Gastrocnemius medialis (tissue), 4 donors: ENCODE results near the gene CCT6A. TPM values are rescaled to one million over a fixed set of nuclear protein-coding genes. Genes with fewer than 3 reads are reported as not detected.
"Not testable (repeated sequence)": the region's sequence is repeated elsewhere in the genome, so short reads cannot be mapped to it uniquely, and the experiment has no call there.

Experiments
- ATAC-seq, 2 donors: fragments of 150-250 bp; one replicate each; pipeline ENCODE4 v1.9.1; 2016
- DNase-seq, 2 donors: peaks; one replicate each; pipeline ENCODE4 v3.0.0-alpha.2; 2019
- H3K27ac ChIP-seq, 4 donors: fragments of 200-600 bp; sonication (generic); 1 replicate in 1 of 4; 2 replicates in 3 of 4; pipeline ENCODE4 v1.5.1; 2016 to 2018; ENCODE audit warnings: mild to moderate bottlenecking in 2 of 4, moderate library complexity in 1 of 4
- H3K27me3 ChIP-seq, 3 donors: fragments of 200-600 bp; sonication (generic) in 2 of 3; 1 replicate in 1 of 3; 2 replicates in 2 of 3; pipeline versions ENCODE4 v1.5.1 to v1.6.0; 2016 to 2019; ENCODE audit warnings: mild to moderate bottlenecking in 1 of 3, moderate library complexity in 1 of 3
- H3K36me3 ChIP-seq, 2 donors: fragments of 200-600 bp; sonication (generic) in 1 of 2; one replicate each; pipeline ENCODE4 v1.5.1; 2017 to 2018
- H3K4me1 ChIP-seq, 2 donors: fragments of 200-600 bp; sonication (generic) in 1 of 2; one replicate each; pipeline ENCODE4 v1.5.1; 2016 to 2017; ENCODE audit warnings: mild to moderate bottlenecking in 2 of 2
- H3K4me3 ChIP-seq, 4 donors: fragments of 200-600 bp; sonication (generic) in 3 of 4; 1 replicate in 1 of 4; 2 replicates in 3 of 4; pipeline ENCODE4 v1.5.1; 2016 to 2019; ENCODE audit warnings: mild to moderate bottlenecking in 2 of 4
- H3K9me3 ChIP-seq, 3 donors: fragments of 200-600 bp; sonication (generic) in 2 of 3; 1 replicate in 1 of 3; 2 replicates in 2 of 3; pipeline ENCODE4 v1.5.1; 2016 to 2019
- CTCF ChIP-seq, 5 experiments: fragments of 450-650 bp in 3 of 5; fragments of 200-600 bp in 2 of 5; sonication (generic) in 2 of 5; IDR thresholded peaks in 4 of 5; conservative IDR thresholded peaks in 1 of 5; 1 replicate in 4 of 5; 2 replicates in 1 of 5; pipeline ENCODE4 v1.5.1; 2016 to 2019; ENCODE audit warnings: antibody characterized with exemption in 5 of 5, mild to moderate bottlenecking in 3 of 5, moderate library complexity in 3 of 5
- POLR2A ChIP-seq, 2 donors: fragments of 450-650 bp; IDR thresholded peaks; one replicate each; pipeline ENCODE4 v1.6.1; 2017; ENCODE audit warnings: antibody characterized with exemption in 2 of 2, mild to moderate bottlenecking in 2 of 2, moderate library complexity in 2 of 2
- in situ Hi-C, 4 donors: fragments of 200-750 bp; cut with MboI; loops; one replicate each; pipeline versions ENCODE4 v1.15.0 to v1.8.0; 2017; ENCODE audit warnings: low sequenced_read_pairs in 4 of 4
- intact Hi-C: fragments of 100-400 bp; cut with DNase I; formaldehyde crosslinking; loops from one replicate; pipeline ENCODE4 v1.15.1; 2023; ENCODE audit warnings: low total_unique reads
- total RNA-seq, 4 donors: library from RNA; depleted of rRNA; stranded (reverse); fragments of >200 nt; gene quantifications; one replicate each; pipeline versions ENCODE4 v1.1.0 to v1.2.3, GENCODE V29; 2016

Gene CCT6A
- total RNA-seq, 4 donors from 2014 or later = 95.9 to 158 (median 114) TPM

GRCh38 chr7:56074371-56074791, 22.8 kb downstream of the CCT6A start:
- Histone ChIP-seq H3K4me3 (no peak overlapping the region), H3K9me3 (no peaks in the 10 kb centered on the region), H3K4me1 (peaks cover 11 to 23% of the 10 kb centered on the region in 2 donors), H3K27ac (peak overlapping the region; percentile 20 to 56 (median 44)), H3K36me3 (peaks cover 0 to 35% of the 10 kb centered on the region in 2 donors), H3K27me3 (no peaks in the 10 kb centered on the region)
- TF ChIP-seq CTCF (IDR thresholded peaks at IDR 0.05 in 4 of 5, conservative IDR thresholded peaks at IDR 0.05 in 1 of 5) (peak; percentile 79 to 95 (median 93)), POLR2A (IDR thresholded peaks at IDR 0.05) (no peak)
- in situ Hi-C loops = loop anchor here in 3 of 4 donors (5.0 to 25.0 kb wide), 7 partner anchors 67 to 1312 kb away; partner anchors contain the start of genes LANCL2 (in 1 of the 3), MRPS17 (in 1 of the 3), NIPSNAP2 (in 1 of the 3) and SEC61G (in 1 of the 3)
- ATAC-seq = peak; percentile 81 to 84
- DNase-seq = peak; percentile 70 to 89
- intact Hi-C loops = loop anchor here (1.0 to 5.0 kb wide), 2 partner anchors 70 to 432 kb away; no protein-coding TSS in a partner anchor

GRCh38 chr7:56077681-56078080, 26.1 kb downstream of the CCT6A start:
- Histone ChIP-seq H3K4me3 (no peak overlapping the region), H3K36me3 (peaks cover 0 to 23% of the 10 kb centered on the region in 2 donors), H3K27me3 (no peaks in the 10 kb centered on the region), H3K9me3 (no peaks in the 10 kb centered on the region), H3K27ac (peak overlapping the region; percentile 94 to 99 (median 95)), H3K4me1 (peaks cover 43 to 56% of the 10 kb centered on the region in 2 donors)
- in situ Hi-C loops (loop anchor here in 2 of 4 donors (10.0 to 25.0 kb wide), 3 partner anchors 73 to 440 kb away; no protein-coding TSS in a partner anchor), intact Hi-C loops (no loop called here)
- peak in 1 of 2 donors; percentile 34 for DNase-seq
- ATAC-seq = no peak
- TF ChIP-seq CTCF (IDR thresholded peaks at IDR 0.05 in 4 of 5, conservative IDR thresholded peaks at IDR 0.05 in 1 of 5) = no peak
- TF ChIP-seq POLR2A (IDR thresholded peaks at IDR 0.05) = no peak

- Histone ChIP-seq H3K27me3 (no peaks in the 10 kb centered on the region), H3K36me3 (peaks cover 0 to 20% of the 10 kb centered on the region in 2 donors), H3K4me3 (no peak overlapping the region), H3K27ac (peak overlapping the region; percentile 94 to 99 (median 95)), H3K9me3 (no peaks in the 10 kb centered on the region), H3K4me1 (peaks cover 48 to 61% of the 10 kb centered on the region in 2 donors)
- DNase-seq (peak in 1 of 2 donors; percentile 37), ATAC-seq (no peak)
- TF ChIP-seq POLR2A (IDR thresholded peaks at IDR 0.05) = no peak
- TF ChIP-seq CTCF (IDR thresholded peaks at IDR 0.05 in 4 of 5, conservative IDR thresholded peaks at IDR 0.05 in 1 of 5) = no peak
- in situ Hi-C loops = loop anchor here in 2 of 4 donors (10.0 to 25.0 kb wide), 3 partner anchors 73 to 441 kb away; no protein-coding TSS in a partner anchor
- intact Hi-C loops = no loop called here
Observed at GRCh38 chr7:56078196-56078595, 26.6 kb downstream of the CCT6A start.

- ATAC-seq = peak; percentile 65 to 75
- intact Hi-C loops (loop anchor here (1.0 to 5.0 kb wide), 2 partner anchors 14 to 712 kb away; partner anchors contain the start of gene LANCL2), in situ Hi-C loops (loop anchor here in 2 of 4 donors (10.0 to 25.0 kb wide), 4 partner anchors 75 to 442 kb away; no protein-coding TSS in a partner anchor)
Observed at GRCh38 chr7:56079450-56080185, 28.1 kb downstream of the CCT6A start.

GRCh38 chr7:56080726-56081435, 29.3 kb downstream of the CCT6A start:
- peak overlapping the region; percentile 94 to 99 (median 95) for H3K27ac ChIP-seq
- ATAC-seq, H3K27me3 ChIP-seq, H3K4me3 ChIP-seq, H3K9me3 ChIP-seq: not testable (repeated sequence)
- peaks cover 73 to 77% of the 10 kb centered on the region in 2 donors for H3K4me1 ChIP-seq
- intact Hi-C loops (loop anchor here (5.0 kb wide), 1 partner anchor 714 kb away; the partner anchor contains the start of gene LANCL2), in situ Hi-C loops (loop anchor here in 2 of 4 donors (10.0 to 25.0 kb wide), 2 partner anchors 106 to 444 kb away; no protein-coding TSS in a partner anchor)
- H3K36me3 ChIP-seq = peaks cover 0 to 20% of the 10 kb centered on the region in 2 donors
- DNase-seq = peak in 1 of 2 donors; percentile 19

More at GRCh38 chr7:56079450-56080185, 28.1 kb downstream of the CCT6A start:
- Histone ChIP-seq H3K27ac (peak overlapping the region; percentile 94 to 99 (median 95)), H3K36me3 (peaks cover 0 to 20% of the 10 kb centered on the region in 2 donors), H3K4me1 (peaks cover 62 to 72% of the 10 kb centered on the region in 2 donors), H3K4me3 (no peak overlapping the region), H3K27me3 (no peaks in the 10 kb centered on the region), H3K9me3 (no peaks in the 10 kb centered on the region)
- TF ChIP-seq CTCF (IDR thresholded peaks at IDR 0.05 in 4 of 5, conservative IDR thresholded peaks at IDR 0.05 in 1 of 5) (peak; percentile 86 to 90 (median 90)), POLR2A (IDR thresholded peaks at IDR 0.05) (no peak)
- peak; percentile 91 to 96 for DNase-seq
